Uterus (tissue), 2 donors: Measurements from ENCODE around the gene WWP2.

Source experiments
- POLR2A ChIP-seq, 2 donors: fragments of 450-650 bp; IDR thresholded peaks; one replicate each; pipeline ENCODE4 v1.6.1; 2016; ENCODE audit warnings: antibody characterized with exemption in 2 of 2, mild to moderate bottlenecking in 1 of 2, moderate library complexity in 1 of 2
- TF ChIP-seq, protein P1 (sequence below), 4 experiments: fragments of 200-600 bp in 2 of 4; fragments of 450-650 bp in 2 of 4; sonication (generic) in 2 of 4; IDR thresholded peaks; one replicate each; pipeline ENCODE4 v1.5.1; 2016 to 2019; ENCODE audit warnings: antibody characterized with exemption in 4 of 4, mild to moderate bottlenecking in 2 of 4, moderate library complexity in 1 of 4

DNA sequence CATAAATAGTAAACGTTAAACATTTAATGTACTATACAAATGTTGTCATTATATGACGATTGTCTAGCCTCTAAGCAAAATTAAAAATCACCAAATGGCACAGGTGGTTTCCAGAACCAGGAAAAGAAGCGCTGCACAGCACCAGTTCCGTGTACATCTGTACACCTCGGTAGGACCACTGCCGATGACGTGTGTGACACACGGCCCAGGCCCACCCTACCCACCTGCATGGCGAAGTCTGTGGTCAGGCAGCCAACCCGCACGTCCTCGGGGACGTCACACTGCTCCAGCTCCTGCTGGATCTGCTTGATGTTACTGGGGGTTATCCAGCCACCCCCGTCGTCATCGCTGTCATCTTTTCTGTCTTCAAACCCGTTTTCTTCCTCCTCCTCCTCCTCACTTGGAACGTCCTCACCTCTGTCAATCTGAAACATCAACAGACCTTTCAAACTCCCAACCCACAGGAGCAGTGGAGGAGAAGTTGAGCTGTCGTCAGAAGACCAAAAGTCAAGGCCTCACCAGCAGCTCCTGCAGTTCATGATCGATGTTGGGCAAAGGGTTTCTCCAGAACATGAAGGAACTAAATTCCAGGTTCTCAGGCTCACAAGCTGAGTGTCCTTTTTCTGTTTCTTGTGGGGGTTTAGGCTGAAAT is 13.3 kb upstream of the WWP2 start:
- TF ChIP-seq, protein P1, sequence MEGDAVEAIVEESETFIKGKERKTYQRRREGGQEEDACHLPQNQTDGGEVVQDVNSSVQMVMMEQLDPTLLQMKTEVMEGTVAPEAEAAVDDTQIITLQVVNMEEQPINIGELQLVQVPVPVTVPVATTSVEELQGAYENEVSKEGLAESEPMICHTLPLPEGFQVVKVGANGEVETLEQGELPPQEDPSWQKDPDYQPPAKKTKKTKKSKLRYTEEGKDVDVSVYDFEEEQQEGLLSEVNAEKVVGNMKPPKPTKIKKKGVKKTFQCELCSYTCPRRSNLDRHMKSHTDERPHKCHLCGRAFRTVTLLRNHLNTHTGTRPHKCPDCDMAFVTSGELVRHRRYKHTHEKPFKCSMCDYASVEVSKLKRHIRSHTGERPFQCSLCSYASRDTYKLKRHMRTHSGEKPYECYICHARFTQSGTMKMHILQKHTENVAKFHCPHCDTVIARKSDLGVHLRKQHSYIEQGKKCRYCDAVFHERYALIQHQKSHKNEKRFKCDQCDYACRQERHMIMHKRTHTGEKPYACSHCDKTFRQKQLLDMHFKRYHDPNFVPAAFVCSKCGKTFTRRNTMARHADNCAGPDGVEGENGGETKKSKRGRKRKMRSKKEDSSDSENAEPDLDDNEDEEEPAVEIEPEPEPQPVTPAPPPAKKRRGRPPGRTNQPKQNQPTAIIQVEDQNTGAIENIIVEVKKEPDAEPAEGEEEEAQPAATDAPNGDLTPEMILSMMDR (IDR thresholded peaks at IDR 0.05): no peak
- no peak for TF ChIP-seq POLR2A (IDR thresholded peaks at IDR 0.05)
